ENCODE data around the gene ARHGEF38.

ARHGEF38 gene

DNA sequence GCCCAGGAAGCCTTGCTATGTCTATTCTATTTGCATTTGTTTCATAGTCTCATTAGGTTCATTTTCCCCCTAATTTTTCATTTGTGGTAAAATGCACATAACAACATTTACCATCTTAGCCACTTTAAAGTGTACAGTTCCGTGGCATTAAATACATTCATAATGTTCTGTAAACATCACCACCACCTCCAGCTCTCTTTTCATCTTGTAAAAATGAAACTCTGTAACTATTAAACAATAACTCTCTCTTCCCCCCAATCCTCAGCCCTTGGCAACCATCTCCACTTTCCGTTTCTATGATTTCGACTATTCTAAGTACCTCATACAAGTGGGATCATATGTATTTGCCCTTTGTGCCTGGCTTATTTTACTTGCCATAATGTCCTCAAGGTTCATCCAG lies 19.9 kb downstream of the ARHGEF38 start:
- Histone ChIP-seq H3K4me3 (replicated peaks; ENCODE audit: insufficient read depth, low read length) (no peak overlapping the region), H3K27me3 (ENCODE audit: insufficient read depth, poor library complexity, severe bottlenecking) (no peaks in the 10 kb centered on the region), H3K27ac (replicated peaks) (no peak overlapping the region)
- TF ChIP-seq, protein P1, sequence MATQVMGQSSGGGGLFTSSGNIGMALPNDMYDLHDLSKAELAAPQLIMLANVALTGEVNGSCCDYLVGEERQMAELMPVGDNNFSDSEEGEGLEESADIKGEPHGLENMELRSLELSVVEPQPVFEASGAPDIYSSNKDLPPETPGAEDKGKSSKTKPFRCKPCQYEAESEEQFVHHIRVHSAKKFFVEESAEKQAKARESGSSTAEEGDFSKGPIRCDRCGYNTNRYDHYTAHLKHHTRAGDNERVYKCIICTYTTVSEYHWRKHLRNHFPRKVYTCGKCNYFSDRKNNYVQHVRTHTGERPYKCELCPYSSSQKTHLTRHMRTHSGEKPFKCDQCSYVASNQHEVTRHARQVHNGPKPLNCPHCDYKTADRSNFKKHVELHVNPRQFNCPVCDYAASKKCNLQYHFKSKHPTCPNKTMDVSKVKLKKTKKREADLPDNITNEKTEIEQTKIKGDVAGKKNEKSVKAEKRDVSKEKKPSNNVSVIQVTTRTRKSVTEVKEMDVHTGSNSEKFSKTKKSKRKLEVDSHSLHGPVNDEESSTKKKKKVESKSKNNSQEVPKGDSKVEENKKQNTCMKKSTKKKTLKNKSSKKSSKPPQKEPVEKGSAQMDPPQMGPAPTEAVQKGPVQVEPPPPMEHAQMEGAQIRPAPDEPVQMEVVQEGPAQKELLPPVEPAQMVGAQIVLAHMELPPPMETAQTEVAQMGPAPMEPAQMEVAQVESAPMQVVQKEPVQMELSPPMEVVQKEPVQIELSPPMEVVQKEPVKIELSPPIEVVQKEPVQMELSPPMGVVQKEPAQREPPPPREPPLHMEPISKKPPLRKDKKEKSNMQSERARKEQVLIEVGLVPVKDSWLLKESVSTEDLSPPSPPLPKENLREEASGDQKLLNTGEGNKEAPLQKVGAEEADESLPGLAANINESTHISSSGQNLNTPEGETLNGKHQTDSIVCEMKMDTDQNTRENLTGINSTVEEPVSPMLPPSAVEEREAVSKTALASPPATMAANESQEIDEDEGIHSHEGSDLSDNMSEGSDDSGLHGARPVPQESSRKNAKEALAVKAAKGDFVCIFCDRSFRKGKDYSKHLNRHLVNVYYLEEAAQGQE (IDR thresholded peaks at IDR 0.05; ENCODE audit: insufficient replicate concordance, low read depth) = no peak
- no peak for TF ChIP-seq GABPA (IDR thresholded peaks at IDR 0.05; ENCODE audit: low read depth)
- TF ChIP-seq, protein P2, sequence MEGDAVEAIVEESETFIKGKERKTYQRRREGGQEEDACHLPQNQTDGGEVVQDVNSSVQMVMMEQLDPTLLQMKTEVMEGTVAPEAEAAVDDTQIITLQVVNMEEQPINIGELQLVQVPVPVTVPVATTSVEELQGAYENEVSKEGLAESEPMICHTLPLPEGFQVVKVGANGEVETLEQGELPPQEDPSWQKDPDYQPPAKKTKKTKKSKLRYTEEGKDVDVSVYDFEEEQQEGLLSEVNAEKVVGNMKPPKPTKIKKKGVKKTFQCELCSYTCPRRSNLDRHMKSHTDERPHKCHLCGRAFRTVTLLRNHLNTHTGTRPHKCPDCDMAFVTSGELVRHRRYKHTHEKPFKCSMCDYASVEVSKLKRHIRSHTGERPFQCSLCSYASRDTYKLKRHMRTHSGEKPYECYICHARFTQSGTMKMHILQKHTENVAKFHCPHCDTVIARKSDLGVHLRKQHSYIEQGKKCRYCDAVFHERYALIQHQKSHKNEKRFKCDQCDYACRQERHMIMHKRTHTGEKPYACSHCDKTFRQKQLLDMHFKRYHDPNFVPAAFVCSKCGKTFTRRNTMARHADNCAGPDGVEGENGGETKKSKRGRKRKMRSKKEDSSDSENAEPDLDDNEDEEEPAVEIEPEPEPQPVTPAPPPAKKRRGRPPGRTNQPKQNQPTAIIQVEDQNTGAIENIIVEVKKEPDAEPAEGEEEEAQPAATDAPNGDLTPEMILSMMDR (IDR thresholded peaks at IDR 0.05; ENCODE audit: insufficient read depth, low read length) = no peak
- no peak for TF ChIP-seq SPI1 (IDR thresholded peaks at IDR 0.05; ENCODE audit: borderline replicate concordance, low read depth)
- TF ChIP-seq POLR2AphosphoS5 (IDR thresholded peaks at IDR 0.05; ENCODE audit: low read depth) = no peak
- DNase-seq (ENCODE audit: low read depth in 1 of 2, low spot score in 1 of 2) = no peak

DNA sequence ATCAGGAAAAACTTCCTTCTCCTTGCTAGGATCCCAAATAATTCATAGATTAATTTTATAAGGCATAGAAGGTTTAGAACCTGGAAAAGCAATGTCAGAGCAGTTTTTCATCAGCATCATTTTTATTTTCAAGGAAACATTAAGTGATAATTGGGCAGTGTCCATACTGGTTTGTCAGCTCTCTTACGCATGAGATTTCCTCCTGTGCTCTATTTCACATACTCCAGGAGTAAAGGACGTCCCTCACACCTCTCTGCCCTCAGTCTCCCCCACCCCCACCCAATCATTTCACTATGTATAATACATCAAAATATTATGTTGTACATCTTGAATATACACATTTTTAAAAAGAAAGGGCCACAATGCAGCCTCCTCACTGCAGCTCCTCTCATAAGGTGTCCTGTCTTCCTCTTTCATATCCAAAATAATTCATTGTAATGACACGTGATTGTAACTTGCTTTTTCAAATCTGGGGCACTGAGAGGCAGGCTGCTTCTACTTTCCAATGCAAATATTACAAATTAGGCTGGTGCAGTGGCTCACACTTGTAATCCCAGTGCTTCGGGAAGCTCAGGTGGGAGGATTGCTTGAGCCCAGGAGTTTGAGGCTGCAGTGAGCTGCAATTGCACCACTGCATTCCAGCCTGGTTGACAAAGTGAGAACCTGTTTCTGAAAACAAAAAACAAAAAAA lies 34.4 kb downstream of the ARHGEF38 start:
- H3K4me3 ChIP-seq (replicated peaks; ENCODE audit: insufficient read depth, low read length) = no peak overlapping the region
- TF ChIP-seq GABPA (IDR thresholded peaks at IDR 0.05; ENCODE audit: low read depth) (no peak), POLR2AphosphoS5 (IDR thresholded peaks at IDR 0.05; ENCODE audit: low read depth) (no peak), SPI1 (IDR thresholded peaks at IDR 0.05; ENCODE audit: borderline replicate concordance, low read depth) (no peak)
- TF ChIP-seq, protein P1 (IDR thresholded peaks at IDR 0.05; ENCODE audit: insufficient replicate concordance, low read depth) = no peak
- TF ChIP-seq, protein P2 (IDR thresholded peaks at IDR 0.05; ENCODE audit: insufficient read depth, low read length) = no peak
- no peak for DNase-seq (ENCODE audit: low read depth in 1 of 2, low spot score in 1 of 2)
- peaks cover 2% of the 10 kb centered on the region for H3K27me3 ChIP-seq (ENCODE audit: insufficient read depth, poor library complexity, severe bottlenecking)
- H3K27ac ChIP-seq (replicated peaks) = no peak overlapping the region

DNA sequence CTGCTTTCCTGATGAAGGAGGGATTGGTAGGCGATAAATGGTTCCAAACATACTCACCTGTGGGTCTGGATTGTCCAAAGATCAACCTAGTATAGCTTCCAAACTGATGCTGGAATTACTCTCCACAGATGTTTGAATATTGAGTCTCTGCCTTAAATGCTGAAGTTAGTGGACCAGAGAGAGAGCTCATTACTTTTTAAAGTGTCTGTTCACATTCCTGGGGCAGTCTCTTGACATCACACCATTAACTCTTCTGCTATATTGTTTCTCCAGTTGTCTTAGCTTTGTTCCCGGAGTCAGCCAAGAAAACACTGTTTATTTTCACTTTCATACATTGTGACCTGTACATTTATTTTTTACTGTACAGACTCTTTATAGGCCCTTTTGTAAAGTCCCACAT lies 35.4 kb downstream of the ARHGEF38 start:
- TF ChIP-seq, protein P2 (IDR thresholded peaks at IDR 0.05; ENCODE audit: insufficient read depth, low read length) = no peak
- TF ChIP-seq GABPA (IDR thresholded peaks at IDR 0.05; ENCODE audit: low read depth) (no peak), SPI1 (IDR thresholded peaks at IDR 0.05; ENCODE audit: borderline replicate concordance, low read depth) (no peak), POLR2AphosphoS5 (IDR thresholded peaks at IDR 0.05; ENCODE audit: low read depth) (no peak)
- TF ChIP-seq, protein P1 (IDR thresholded peaks at IDR 0.05; ENCODE audit: insufficient replicate concordance, low read depth) = no peak
- Histone ChIP-seq H3K27me3 (ENCODE audit: insufficient read depth, poor library complexity, severe bottlenecking) (peaks cover 2% of the 10 kb centered on the region), H3K27ac (replicated peaks) (no peak overlapping the region), H3K4me3 (replicated peaks; ENCODE audit: insufficient read depth, low read length) (no peak overlapping the region)
- DNase-seq (ENCODE audit: low read depth in 1 of 2, low spot score in 1 of 2) = no peak

Data from HL-60 (cell line).